GM23338 (cell line): ENCODE measurements around the gene SMURF1. TPM values are rescaled to one million over a fixed set of nuclear protein-coding genes. Genes with fewer than 3 reads are reported as not detected.

Experiments
- ATAC-seq: fragments of 200-7000 bp; cut with Tn5 transposase; 3 replicates; pipeline ENCODE4 v1.9.1; 2020
- DNase-seq: peaks from one replicate; pipeline ENCODE4 v3.0.0-alpha.2; 2015; ENCODE audit warnings: low spot score
- H2AFZ ChIP-seq: fragments of 200-600 bp; sonication (generic); 2 replicates; pipeline ENCODE4 v1.8.0; 2016; ENCODE audit warnings: antibody characterized with exemption, mild to moderate bottlenecking, moderate library complexity
- H3F3A ChIP-seq: fragments of 200-600 bp; sonication (generic); replicated peaks from 2 replicates; pipeline ENCODE4 v1.8.0; 2017; ENCODE audit warnings: antibody characterized with exemption, mixed run types, low read depth
- H3K27ac ChIP-seq: fragments of 200-600 bp; sonication (generic); 2 replicates; pipeline ENCODE4 v1.6.1; 2016; ENCODE audit warnings: low read depth
- H3K27me3 ChIP-seq: fragments of 200-600 bp; sonication (generic); 2 replicates; pipeline ENCODE4 v1.8.0; 2016; ENCODE audit warnings: mild to moderate bottlenecking, mixed run types, moderate library complexity; ENCODE audit not compliant: insufficient read depth
- H3K36me3 ChIP-seq: fragments of 200-600 bp; sonication (generic); 2 replicates; pipeline ENCODE4 v1.8.0; 2016; ENCODE audit warnings: mild to moderate bottlenecking; ENCODE audit not compliant: insufficient read depth
- H3K4me1 ChIP-seq: fragments of 200-600 bp; sonication (generic); 2 replicates; pipeline ENCODE4 v1.8.0; 2016; ENCODE audit warnings: mild to moderate bottlenecking, moderate library complexity; ENCODE audit not compliant: insufficient read depth
- H3K4me2 ChIP-seq: fragments of 200-600 bp; sonication (generic); 2 replicates; pipeline ENCODE4 v1.7.1; 2017; ENCODE audit warnings: mixed run types
- H3K4me3 ChIP-seq: fragments of 200-600 bp; sonication (generic); 2 replicates; pipeline ENCODE4 v1.6.1; 2016; ENCODE audit warnings: mixed run types
- H3K79me2 ChIP-seq: fragments of 200-600 bp; sonication (generic); replicated peaks from 2 replicates; pipeline ENCODE4 v1.8.0; 2017; ENCODE audit warnings: mild to moderate bottlenecking; ENCODE audit not compliant: insufficient read depth
- H3K9me2 ChIP-seq: fragments of 200-600 bp; sonication (generic); 2 replicates; pipeline ENCODE4 v1.8.0; 2017; ENCODE audit not compliant: insufficient read depth
- H4K20me1 ChIP-seq: fragments of 200-600 bp; sonication (generic); replicated peaks from 2 replicates; pipeline ENCODE4 v1.8.0; 2017; ENCODE audit warnings: mild to moderate bottlenecking; ENCODE audit not compliant: insufficient read depth
- H3K27ac Mint-ChIP-seq: 2 replicates; pipeline ENCODE4 v1.8.0; 2020; ENCODE audit warnings: inconsistent platforms, mild to moderate bottlenecking, moderate library complexity, mixed read lengths
- H3K27me3 Mint-ChIP-seq: 3 replicates; pipeline ENCODE4 v1.8.0; 2022; ENCODE audit warnings: low read depth, mild to moderate bottlenecking, moderate library complexity, mixed read lengths, inconsistent platforms; ENCODE audit not compliant: insufficient read depth, poor library complexity
- H3K36me3 Mint-ChIP-seq: 3 replicates; pipeline ENCODE4 v1.8.0; 2021; ENCODE audit warnings: low read depth, mild to moderate bottlenecking, inconsistent platforms, moderate library complexity, mixed read lengths
- H3K4me1 Mint-ChIP-seq: 3 replicates; pipeline ENCODE4 v1.8.0; 2020; ENCODE audit warnings: mild to moderate bottlenecking, inconsistent platforms, mixed read lengths
- H3K4me3 Mint-ChIP-seq: 3 replicates; pipeline ENCODE4 v1.8.0; 2021; ENCODE audit warnings: moderate library complexity, mild to moderate bottlenecking, inconsistent platforms, mixed read lengths
- H3K9me3 Mint-ChIP-seq: 3 replicates; pipeline ENCODE4 v1.8.0; 2020; ENCODE audit warnings: moderate library complexity, mild to moderate bottlenecking, inconsistent platforms, mixed read lengths
- CREB1 ChIP-seq: fragments of 250-450 bp; sonication (Bioruptor Pico); IDR thresholded peaks from 2 replicates; pipeline ENCODE4 v1.5.0; 2020; ENCODE audit warnings: low read depth, mild to moderate bottlenecking, moderate library complexity
- EZH2 ChIP-seq: fragments of 200-600 bp; sonication (generic); IDR thresholded peaks from one replicate; pipeline ENCODE4 v1.8.0; 2017; ENCODE audit warnings: antibody characterized with exemption, mild to moderate bottlenecking, low read depth; ENCODE audit not compliant: unreplicated experiment
- EZH2phosphoT487 ChIP-seq: fragments of 200-600 bp; sonication (generic); IDR thresholded peaks from one replicate; pipeline ENCODE4 v1.8.1; 2018; ENCODE audit warnings: antibody characterized with exemption; ENCODE audit not compliant: unreplicated experiment
- JUNB ChIP-seq: IDR thresholded peaks from one replicate; pipeline ENCODE4 v1.6.1; 2016; ENCODE audit warnings: antibody characterized with exemption; ENCODE audit not compliant: unreplicated experiment
- NANOG ChIP-seq: IDR thresholded peaks from 2 replicates; pipeline ENCODE4 v1.6.1; 2016; ENCODE audit warnings: antibody characterized with exemption, borderline replicate concordance
- POLR2AphosphoS5 ChIP-seq: IDR thresholded peaks from 2 replicates; pipeline ENCODE4 v1.6.1; 2016; ENCODE audit warnings: antibody characterized with exemption, low read depth
- STAT1 ChIP-seq: IDR thresholded peaks from one replicate; pipeline ENCODE4 v1.6.1; 2016; ENCODE audit warnings: antibody characterized with exemption; ENCODE audit not compliant: unreplicated experiment
- ZNF114 ChIP-seq: fragments of 250-450 bp; sonication (Bioruptor Pico); IDR thresholded peaks from 2 replicates; pipeline ENCODE4 v1.5.0; 2020; ENCODE audit warnings: mild to moderate bottlenecking, moderate library complexity
- ZNF331 ChIP-seq: fragments of 250-450 bp; sonication (Bioruptor Pico); IDR thresholded peaks from 2 replicates; pipeline ENCODE4 v1.5.0; 2020; ENCODE audit warnings: low read depth, mild to moderate bottlenecking, moderate library complexity
- polyA plus RNA-seq: library from polyadenylated mRNA; unstranded; fragments of >200 nt; fragmentation: Nextera tagmentation; extraction: Ambion mirVana; gene quantifications from 2 replicates; pipeline ENCODE4 v1.2.1, GENCODE V29; 2016
- total RNA-seq: library from RNA; depleted of rRNA; stranded (reverse); fragments of >200 nt; shearing (Covaris generic); gene quantifications from 2 replicates; pipeline ENCODE4 v1.2.3, GENCODE V29; 2014
- TF ChIP-seq, protein P1 (sequence below): IDR thresholded peaks from 2 replicates; pipeline ENCODE4 v1.6.1; 2016; ENCODE audit warnings: antibody characterized with exemption
- TF ChIP-seq, protein P2 (sequence below): IDR thresholded peaks from one replicate; pipeline ENCODE4 v1.6.1; 2018; ENCODE audit warnings: antibody characterized with exemption; ENCODE audit not compliant: unreplicated experiment

Gene SMURF1
- total and polyA plus RNA-seq, 2 experiments from 2014 or later, result 5.8 to 23.9 TPM

DNA sequence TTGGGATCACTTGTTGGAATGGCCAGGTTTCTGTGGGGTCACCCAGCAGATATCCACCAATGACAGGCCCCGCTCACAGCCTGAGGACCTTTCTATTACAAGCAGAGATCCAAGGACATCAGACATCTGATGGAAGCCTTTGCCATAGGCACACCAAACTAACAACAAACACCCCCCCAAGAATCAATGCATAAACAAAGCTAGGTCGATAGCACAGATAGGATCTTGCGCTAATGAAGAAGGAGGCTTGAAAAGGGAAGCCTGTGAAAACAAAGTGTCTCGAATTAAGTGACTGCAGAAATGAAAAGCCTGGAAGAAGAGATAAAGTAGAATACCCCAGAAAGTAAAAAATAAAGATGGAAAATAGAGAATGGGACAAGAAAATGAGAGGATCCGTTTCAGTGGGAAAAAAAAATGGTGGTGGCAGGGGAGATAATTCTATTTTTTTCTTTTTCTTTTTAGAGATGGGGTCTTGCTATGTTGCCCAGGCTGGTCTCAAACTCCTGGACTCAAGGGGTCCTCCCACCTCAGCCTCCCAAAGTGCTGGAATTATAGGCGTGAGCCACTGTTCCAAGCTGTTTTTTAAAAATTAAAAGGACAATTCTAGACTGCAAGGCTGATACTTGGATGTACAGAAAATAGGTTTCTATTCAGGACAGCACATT, 26.3 kb upstream of the SMURF1 start:
- Histone ChIP-seq H3K4me2 (no peak overlapping the region), H3K27ac (no peak overlapping the region), H3F3A (no peaks in the 10 kb centered on the region), H3K9me2 (no peaks in the 10 kb centered on the region), H4K20me1 (no peaks in the 10 kb centered on the region), H3K36me3 (no peaks in the 10 kb centered on the region), H3K27me3 (no peaks in the 10 kb centered on the region), H3K79me2 (no peaks in the 10 kb centered on the region), H3K4me1 (no peaks in the 10 kb centered on the region), H3K4me3 (no peak overlapping the region), H2AFZ (no peak overlapping the region)
- TF ChIP-seq POLR2AphosphoS5, result no peak
- no peak for TF ChIP-seq STAT1
- Mint-ChIP-seq H3K4me1 (no peaks in the 10 kb centered on the region), H3K36me3 (no peaks in the 10 kb centered on the region), H3K27me3 (peaks cover 5% of the 10 kb centered on the region), H3K27ac (no peak overlapping the region), H3K9me3 (peaks cover 11% of the 10 kb centered on the region), H3K4me3 (no peak overlapping the region)
- DNase-seq (no peak), ATAC-seq (no peak)

DNA sequence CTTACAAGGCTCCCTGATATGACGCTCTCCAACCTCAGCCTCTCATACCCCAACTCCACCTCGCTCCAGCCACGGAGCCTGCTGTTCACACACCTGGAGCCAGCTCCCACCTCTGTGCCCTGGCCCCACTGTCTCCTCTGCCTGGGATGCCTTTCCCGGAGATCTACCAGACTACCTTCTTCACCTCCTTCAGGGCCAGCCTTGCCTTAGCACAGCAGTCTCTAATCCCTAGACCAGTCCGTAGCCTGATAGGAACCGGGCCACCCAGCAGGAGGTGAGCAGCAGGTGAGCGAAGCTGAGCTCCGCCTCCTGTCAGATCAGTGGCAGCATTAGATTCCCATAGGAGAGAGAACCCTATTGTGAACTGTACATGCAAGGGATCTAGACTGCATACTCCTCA, 23.2 kb upstream of the SMURF1 start:
- Mint-ChIP-seq H3K4me1 (peaks cover 2% of the 10 kb centered on the region; the same call in 2 of the 3 replicates), H3K27ac (no peak overlapping the region), H3K4me3 (no peak overlapping the region), H3K36me3 (no peaks in the 10 kb centered on the region), H3K9me3 (peaks cover 11% of the 10 kb centered on the region), H3K27me3 (peaks cover 5% of the 10 kb centered on the region)
- no peak overlapping the region for H3K4me2 ChIP-seq
- H3K27ac ChIP-seq, result no peak overlapping the region
- H3F3A ChIP-seq, result no peaks in the 10 kb centered on the region
- no peaks in the 10 kb centered on the region for H3K9me2 ChIP-seq
- no peak overlapping the region for H2AFZ ChIP-seq
- no peak overlapping the region for H3K4me3 ChIP-seq
- H3K79me2 ChIP-seq, result no peaks in the 10 kb centered on the region
- H3K27me3 ChIP-seq, result no peaks in the 10 kb centered on the region
- no peaks in the 10 kb centered on the region for H3K36me3 ChIP-seq
- H4K20me1 ChIP-seq, result no peaks in the 10 kb centered on the region
- DNase-seq (no peak), ATAC-seq (no peak)
- H3K4me1 ChIP-seq, result peaks cover 3% of the 10 kb centered on the region; the same call in 1 of the 2 replicates
- TF ChIP-seq POLR2AphosphoS5 (no peak), EZH2 (no peak), ZNF114 (no peak), CREB1 (no peak), ZNF331 (CRISPR knock-in tag) (no peak), JUNB (no peak), NANOG (no peak), STAT1 (no peak), EZH2phosphoT487 (no peak)
- TF ChIP-seq, protein P1, sequence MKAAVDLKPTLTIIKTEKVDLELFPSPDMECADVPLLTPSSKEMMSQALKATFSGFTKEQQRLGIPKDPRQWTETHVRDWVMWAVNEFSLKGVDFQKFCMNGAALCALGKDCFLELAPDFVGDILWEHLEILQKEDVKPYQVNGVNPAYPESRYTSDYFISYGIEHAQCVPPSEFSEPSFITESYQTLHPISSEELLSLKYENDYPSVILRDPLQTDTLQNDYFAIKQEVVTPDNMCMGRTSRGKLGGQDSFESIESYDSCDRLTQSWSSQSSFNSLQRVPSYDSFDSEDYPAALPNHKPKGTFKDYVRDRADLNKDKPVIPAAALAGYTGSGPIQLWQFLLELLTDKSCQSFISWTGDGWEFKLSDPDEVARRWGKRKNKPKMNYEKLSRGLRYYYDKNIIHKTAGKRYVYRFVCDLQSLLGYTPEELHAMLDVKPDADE, result no peak
- TF ChIP-seq, protein P2, sequence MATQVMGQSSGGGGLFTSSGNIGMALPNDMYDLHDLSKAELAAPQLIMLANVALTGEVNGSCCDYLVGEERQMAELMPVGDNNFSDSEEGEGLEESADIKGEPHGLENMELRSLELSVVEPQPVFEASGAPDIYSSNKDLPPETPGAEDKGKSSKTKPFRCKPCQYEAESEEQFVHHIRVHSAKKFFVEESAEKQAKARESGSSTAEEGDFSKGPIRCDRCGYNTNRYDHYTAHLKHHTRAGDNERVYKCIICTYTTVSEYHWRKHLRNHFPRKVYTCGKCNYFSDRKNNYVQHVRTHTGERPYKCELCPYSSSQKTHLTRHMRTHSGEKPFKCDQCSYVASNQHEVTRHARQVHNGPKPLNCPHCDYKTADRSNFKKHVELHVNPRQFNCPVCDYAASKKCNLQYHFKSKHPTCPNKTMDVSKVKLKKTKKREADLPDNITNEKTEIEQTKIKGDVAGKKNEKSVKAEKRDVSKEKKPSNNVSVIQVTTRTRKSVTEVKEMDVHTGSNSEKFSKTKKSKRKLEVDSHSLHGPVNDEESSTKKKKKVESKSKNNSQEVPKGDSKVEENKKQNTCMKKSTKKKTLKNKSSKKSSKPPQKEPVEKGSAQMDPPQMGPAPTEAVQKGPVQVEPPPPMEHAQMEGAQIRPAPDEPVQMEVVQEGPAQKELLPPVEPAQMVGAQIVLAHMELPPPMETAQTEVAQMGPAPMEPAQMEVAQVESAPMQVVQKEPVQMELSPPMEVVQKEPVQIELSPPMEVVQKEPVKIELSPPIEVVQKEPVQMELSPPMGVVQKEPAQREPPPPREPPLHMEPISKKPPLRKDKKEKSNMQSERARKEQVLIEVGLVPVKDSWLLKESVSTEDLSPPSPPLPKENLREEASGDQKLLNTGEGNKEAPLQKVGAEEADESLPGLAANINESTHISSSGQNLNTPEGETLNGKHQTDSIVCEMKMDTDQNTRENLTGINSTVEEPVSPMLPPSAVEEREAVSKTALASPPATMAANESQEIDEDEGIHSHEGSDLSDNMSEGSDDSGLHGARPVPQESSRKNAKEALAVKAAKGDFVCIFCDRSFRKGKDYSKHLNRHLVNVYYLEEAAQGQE, result no peak
